Measurements from ENCODE around the gene NDUFAF4. TPM values are rescaled to one million over a fixed set of nuclear protein-coding genes. Genes with fewer than 3 reads are reported as not detected.
"Not testable (repeated sequence)": the region's sequence is repeated elsewhere in the genome, so short reads cannot be mapped to it uniquely, and the experiment has no call there.

The NDUFAF4 gene
- total RNA-seq, 4 donors from 2014 or later = 14.5 to 39.4 (median 27.4) TPM

- 0 to 33% methylated on average over 1 of the region's 1 CpG for WGBS, 2 donors (ENCODE audit: low coverage in 1 of 2)
- no peak for ATAC-seq
- TF ChIP-seq CTCF (IDR thresholded peaks at IDR 0.05) (no peak), POLR2AphosphoS5 (IDR thresholded peaks at IDR 0.05) (no peak), EP300 (IDR thresholded peaks at IDR 0.05) (no peak), POLR2A (IDR thresholded peaks at IDR 0.05) (no peak)
Measured at GRCh38 chr6:96889146-96889545, 8.5 kb downstream of the NDUFAF4 start.

DNA sequence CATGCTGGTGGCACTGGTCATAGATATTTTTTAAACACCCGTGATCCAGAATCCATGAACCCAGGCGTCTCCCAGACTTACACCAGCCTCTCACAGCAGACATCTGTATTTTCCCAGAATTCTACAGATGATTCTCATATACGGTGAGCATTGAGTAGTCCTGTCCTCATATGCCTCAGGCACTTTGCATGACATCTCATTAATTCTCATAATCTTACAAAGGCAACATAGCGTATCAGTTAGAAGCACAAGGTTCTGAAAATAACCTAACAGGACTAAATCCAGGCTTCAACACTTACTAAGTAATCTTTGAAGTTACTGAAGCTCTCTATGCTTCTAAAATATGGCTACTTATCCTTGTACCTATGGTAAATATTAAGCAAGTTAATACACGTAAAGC, 8.9 kb downstream of the NDUFAF4 start:
- WGBS, 2 donors (ENCODE audit: low coverage in 1 of 2) = 85 to 88% methylated on average over 5 of the region's 5 CpGs
- TF ChIP-seq POLR2AphosphoS5 (IDR thresholded peaks at IDR 0.05) = no peak
- no peak for TF ChIP-seq CTCF (IDR thresholded peaks at IDR 0.05)
- no peak for TF ChIP-seq EP300 (IDR thresholded peaks at IDR 0.05)
- no peak for TF ChIP-seq POLR2A (IDR thresholded peaks at IDR 0.05)
- Histone ChIP-seq H3K36me3 (peaks cover 4 to 43% of the 10 kb centered on the region in 2 donors), H3K4me1 (peaks cover 0 to 11% (median 0%) of the 10 kb centered on the region in 3 donors), H3K4me3 (no peak overlapping the region), H3K27me3 (no peaks in the 10 kb centered on the region), H3K9me3 (no peaks in the 10 kb centered on the region), H3K27ac (no peak overlapping the region)
- no peak for ATAC-seq

More at GRCh38 chr6:96889146-96889545, 8.5 kb downstream of the NDUFAF4 start:
- H3K4me1 ChIP-seq = peaks cover 0 to 14% (median 0%) of the 10 kb centered on the region in 3 donors
- H3K4me3 ChIP-seq = no peak overlapping the region
- H3K36me3 ChIP-seq = peaks cover 4 to 47% of the 10 kb centered on the region in 2 donors
- H3K27ac ChIP-seq = no peak overlapping the region
- H3K27me3 ChIP-seq = no peaks in the 10 kb centered on the region
- H3K9me3 ChIP-seq = no peaks in the 10 kb centered on the region

- TF ChIP-seq CTCF (IDR thresholded peaks at IDR 0.05) (no peak), EP300 (IDR thresholded peaks at IDR 0.05) (no peak), POLR2A (IDR thresholded peaks at IDR 0.05) (no peak), POLR2AphosphoS5 (IDR thresholded peaks at IDR 0.05) (no peak)
- Histone ChIP-seq H3K9me3 (no peaks in the 10 kb centered on the region), H3K36me3 (peaks cover 4 to 20% of the 10 kb centered on the region in 2 donors), H3K27ac (no peak overlapping the region), H3K27me3 (no peaks in the 10 kb centered on the region), H3K4me3 (no peak overlapping the region), H3K4me1 (no peaks in the 10 kb centered on the region)
- no peak for ATAC-seq
- 70 to 71% methylated on average over 1 of the region's 1 CpG for WGBS, 2 donors (ENCODE audit: low coverage in 1 of 2)
Measured at GRCh38 chr6:96886519-96886918, 11.2 kb downstream of the NDUFAF4 start.

GRCh38 chr6:96885187-96885631, 12.5 kb downstream of the NDUFAF4 start:
- H3K9me3 ChIP-seq, ATAC-seq, H3K27ac ChIP-seq, H3K27me3 ChIP-seq, H3K4me3 ChIP-seq, H3K4me1 ChIP-seq, H3K36me3 ChIP-seq: not testable (repeated sequence)
- WGBS, 2 donors (ENCODE audit: low coverage in 1 of 2) = 81 to 90% methylated on average over 3 to 5 of the region's 5 CpGs

DNA sequence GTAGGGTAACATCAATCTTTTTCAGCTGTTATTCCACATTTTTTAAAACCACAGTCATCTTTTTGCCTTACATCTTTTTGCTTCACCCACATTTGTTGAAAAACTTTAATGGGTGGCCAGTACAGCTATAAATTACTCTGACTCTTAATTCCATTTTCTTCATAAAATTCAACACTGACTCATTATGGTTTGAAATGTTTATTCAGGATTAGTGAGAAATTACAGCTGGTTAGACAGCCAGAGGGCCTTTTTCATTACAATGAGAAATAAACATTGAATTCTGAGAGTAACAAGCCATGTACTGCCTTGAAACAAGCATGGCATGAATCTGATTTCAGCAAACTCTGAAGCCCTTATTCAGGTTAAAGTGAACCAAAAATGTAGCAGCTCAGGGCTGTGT, 19.5 kb downstream of the NDUFAF4 start:
- H3K27me3 ChIP-seq = no peaks in the 10 kb centered on the region
- no peak for TF ChIP-seq EP300 (IDR thresholded peaks at IDR 0.05)
- TF ChIP-seq POLR2AphosphoS5 (IDR thresholded peaks at IDR 0.05) = peak; percentile 54
- no peak for ATAC-seq

GRCh38 chr6:96876886-96877545, 20.7 kb downstream of the NDUFAF4 start:
- H3K27ac ChIP-seq = no peak overlapping the region
- TF ChIP-seq POLR2A (IDR thresholded peaks at IDR 0.05) (no peak), CTCF (IDR thresholded peaks at IDR 0.05) (no peak), POLR2AphosphoS5 (IDR thresholded peaks at IDR 0.05) (no peak)
- H3K9me3 ChIP-seq = no peaks in the 10 kb centered on the region
- H3K4me3 ChIP-seq = no peak overlapping the region
- no peak for ATAC-seq
- peaks cover 0 to 16% (median 0%) of the 10 kb centered on the region in 3 donors for H3K4me1 ChIP-seq
- no peaks in the 10 kb centered on the region for H3K36me3 ChIP-seq
- no peaks in the 10 kb centered on the region for H3K27me3 ChIP-seq
- 66 to 70% methylated on average over 9 of the region's 9 CpGs for WGBS, 2 donors (ENCODE audit: low coverage in 1 of 2)

More for the DNA sequence above, 19.5 kb downstream of the NDUFAF4 start:
- no peak overlapping the region for H3K4me3 ChIP-seq
- H3K36me3 ChIP-seq = no peaks in the 10 kb centered on the region
- no peaks in the 10 kb centered on the region for H3K9me3 ChIP-seq
- peaks cover 0 to 16% (median 0%) of the 10 kb centered on the region in 3 donors for H3K4me1 ChIP-seq
- peak overlapping the region in 2 of 4 donors; percentile 3 to 5 for H3K27ac ChIP-seq

All from gastroesophageal sphincter (tissue), 4 donors.